ENCODE measurements around the gene TBL1XR1. TPM values are rescaled to one million over a fixed set of nuclear protein-coding genes. Genes with fewer than 3 reads are reported as not detected.

TBL1XR1 gene
- total and polyA plus RNA-seq, 2 of the 4 experiments (the other 2 are of a cell fraction), result 25.2 to 170 TPM

DNA sequence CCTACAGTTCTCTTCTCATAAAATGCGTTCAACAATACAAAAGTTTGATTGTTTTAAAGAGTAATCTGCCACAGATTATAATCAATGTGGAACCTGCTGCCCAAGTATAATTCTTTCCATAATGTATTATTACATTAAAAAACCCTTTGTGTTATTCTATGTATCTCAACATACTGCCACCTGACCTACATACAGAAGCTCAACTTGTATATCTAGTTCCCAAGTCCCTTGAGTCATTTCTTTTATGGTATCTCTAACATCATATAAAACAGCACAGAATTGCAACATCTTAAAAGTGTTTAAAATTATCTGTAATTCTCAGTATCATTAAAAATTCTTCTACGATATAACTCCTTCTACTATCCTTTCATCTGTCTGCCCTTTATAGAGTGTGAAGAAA lies 70.3 kb downstream of the TBL1XR1 start:
- Histone ChIP-seq H3K56ac (ENCODE audit: extremely low read depth, insufficient read depth, low read length) (no peak overlapping the region), H3K23ac (ENCODE audit: low read depth, low read length) (no peak overlapping the region), H2BK120ac (ENCODE audit: low read depth, low read length) (no peak overlapping the region), H4K5ac (ENCODE audit: low read depth, low read length) (no peak overlapping the region), H2BK5ac (ENCODE audit: low read depth, low read length, poor library complexity, severe bottlenecking) (no peak overlapping the region), H3K9me1 (ENCODE audit: insufficient read depth, low read length) (peaks cover 3% of the 10 kb centered on the region), H3K9ac (ENCODE audit: low read depth, low read length) (no peak overlapping the region), H3K36me3 (ENCODE audit: control insufficient read depth, insufficient read depth, low read length) (no peaks in the 10 kb centered on the region), H3K4me1 (ENCODE audit: control insufficient read depth, insufficient read depth, low read length) (peaks cover 3% of the 10 kb centered on the region), H2AFZ (replicated peaks; ENCODE audit: low read length, poor library complexity) (no peak overlapping the region), H3K4ac (ENCODE audit: low read depth, low read length) (no peak overlapping the region), H3K27me3 (ENCODE audit: control insufficient read depth, insufficient read depth, low read length) (no peaks in the 10 kb centered on the region), H2BK15ac (ENCODE audit: low read depth, low read length) (no peak overlapping the region), H2AK9ac (replicated peaks; ENCODE audit: low read depth, low read length, poor library complexity) (no peak overlapping the region), H2AK5ac (ENCODE audit: low read depth, low read length) (no peak overlapping the region), H4K20me1 (ENCODE audit: insufficient read depth, low read length) (peaks cover 77% of the 10 kb centered on the region), H3K4me2 (ENCODE audit: low read depth, low read length) (no peak overlapping the region), H3K14ac (replicated peaks; ENCODE audit: low read depth, low read length) (no peak overlapping the region), H2BK20ac (ENCODE audit: low read depth, low read length) (no peak overlapping the region), H4K8ac (ENCODE audit: low read depth in 2 of 2, low read length in 2 of 2) (no peak overlapping the region), H3K9me3 (ENCODE audit: control insufficient read depth, insufficient read depth, low read length) (no peaks in the 10 kb centered on the region), H3K4me3 (ENCODE audit: insufficient read depth, low read depth, low read length) (no peak overlapping the region), H4K91ac (ENCODE audit: insufficient read depth, low read depth, low read length) (no peak overlapping the region), H3K27ac (ENCODE audit: insufficient read depth, low read length) (no peak overlapping the region), H3K79me1 (ENCODE audit: low read depth in 1 of 2, low read length in 2 of 2) (peaks cover 27 to 63% of the 10 kb centered on the region in 2 experiments), H3K18ac (ENCODE audit: low read depth, low read length) (no peak overlapping the region)
- intact Hi-C loops (cut with micrococcal nuclease) (no loop called here), in situ Hi-C loops (cut with MboI; ENCODE audit: low sequenced_read_pairs) (no loop called here), dilution Hi-C loops (cut with HindIII; ENCODE audit: low sequenced_read_pairs, unreplicated experiment) (no loop called here)
- ATAC-seq (ENCODE audit: low read depth), result no peak
- no CpG with 5 or more reads among the region's 2 CpGs for WGBS, 2 experiments (ENCODE audit: extremely low coverage in 2 of 2, insufficient read length in 1 of 2)
- no peak for DNase-seq
- TF ChIP-seq MAFK (IDR thresholded peaks at IDR 0.05; ENCODE audit: low read depth, low read length) (no peak), MAZ (IDR thresholded peaks at IDR 0.05; ENCODE audit: borderline replicate concordance, low read depth, low read length) (no peak), POLR2A (IDR thresholded peaks at IDR 0.05; ENCODE audit: low read depth, low read length) (no peak), FOS (IDR thresholded peaks at IDR 0.05; ENCODE audit: low read depth, low read length) (no peak), SMC3 (IDR thresholded peaks at IDR 0.05; ENCODE audit: low read depth, low read length) (no peak), BHLHE40 (IDR thresholded peaks at IDR 0.05; ENCODE audit: low read depth, low read length) (no peak), MXI1 (IDR thresholded peaks at IDR 0.05; ENCODE audit: borderline replicate concordance, low read depth, low read length) (no peak)
- TF ChIP-seq, protein P1, sequence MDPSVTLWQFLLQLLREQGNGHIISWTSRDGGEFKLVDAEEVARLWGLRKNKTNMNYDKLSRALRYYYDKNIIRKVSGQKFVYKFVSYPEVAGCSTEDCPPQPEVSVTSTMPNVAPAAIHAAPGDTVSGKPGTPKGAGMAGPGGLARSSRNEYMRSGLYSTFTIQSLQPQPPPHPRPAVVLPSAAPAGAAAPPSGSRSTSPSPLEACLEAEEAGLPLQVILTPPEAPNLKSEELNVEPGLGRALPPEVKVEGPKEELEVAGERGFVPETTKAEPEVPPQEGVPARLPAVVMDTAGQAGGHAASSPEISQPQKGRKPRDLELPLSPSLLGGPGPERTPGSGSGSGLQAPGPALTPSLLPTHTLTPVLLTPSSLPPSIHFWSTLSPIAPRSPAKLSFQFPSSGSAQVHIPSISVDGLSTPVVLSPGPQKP (IDR thresholded peaks at IDR 0.05; ENCODE audit: borderline replicate concordance, low read depth, low read length), result no peak
- TF ChIP-seq, protein P2, sequence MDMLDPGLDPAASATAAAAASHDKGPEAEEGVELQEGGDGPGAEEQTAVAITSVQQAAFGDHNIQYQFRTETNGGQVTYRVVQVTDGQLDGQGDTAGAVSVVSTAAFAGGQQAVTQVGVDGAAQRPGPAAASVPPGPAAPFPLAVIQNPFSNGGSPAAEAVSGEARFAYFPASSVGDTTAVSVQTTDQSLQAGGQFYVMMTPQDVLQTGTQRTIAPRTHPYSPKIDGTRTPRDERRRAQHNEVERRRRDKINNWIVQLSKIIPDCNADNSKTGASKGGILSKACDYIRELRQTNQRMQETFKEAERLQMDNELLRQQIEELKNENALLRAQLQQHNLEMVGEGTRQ (IDR thresholded peaks at IDR 0.05; ENCODE audit: low read depth, low read length), result no peak
- TF ChIP-seq, protein P3, sequence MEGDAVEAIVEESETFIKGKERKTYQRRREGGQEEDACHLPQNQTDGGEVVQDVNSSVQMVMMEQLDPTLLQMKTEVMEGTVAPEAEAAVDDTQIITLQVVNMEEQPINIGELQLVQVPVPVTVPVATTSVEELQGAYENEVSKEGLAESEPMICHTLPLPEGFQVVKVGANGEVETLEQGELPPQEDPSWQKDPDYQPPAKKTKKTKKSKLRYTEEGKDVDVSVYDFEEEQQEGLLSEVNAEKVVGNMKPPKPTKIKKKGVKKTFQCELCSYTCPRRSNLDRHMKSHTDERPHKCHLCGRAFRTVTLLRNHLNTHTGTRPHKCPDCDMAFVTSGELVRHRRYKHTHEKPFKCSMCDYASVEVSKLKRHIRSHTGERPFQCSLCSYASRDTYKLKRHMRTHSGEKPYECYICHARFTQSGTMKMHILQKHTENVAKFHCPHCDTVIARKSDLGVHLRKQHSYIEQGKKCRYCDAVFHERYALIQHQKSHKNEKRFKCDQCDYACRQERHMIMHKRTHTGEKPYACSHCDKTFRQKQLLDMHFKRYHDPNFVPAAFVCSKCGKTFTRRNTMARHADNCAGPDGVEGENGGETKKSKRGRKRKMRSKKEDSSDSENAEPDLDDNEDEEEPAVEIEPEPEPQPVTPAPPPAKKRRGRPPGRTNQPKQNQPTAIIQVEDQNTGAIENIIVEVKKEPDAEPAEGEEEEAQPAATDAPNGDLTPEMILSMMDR (conservative IDR thresholded peaks at IDR 0.05; ENCODE audit: low read depth, low read length), result no peak
- no TSS peak for BruUV-seq (replicated peaks)
- ChIA-PET CTCF (interaction anchor here (0.8 kb wide), 1 partner anchor 76 kb away, joined by 3 read pairs; no protein-coding TSS in a partner anchor), POLR2A (ENCODE audit: unreplicated experiment) (no interaction called here)

Measured in IMR-90 (cell line).